ENCODE results near the gene NAALADL2. TPM values are rescaled to one million over a fixed set of nuclear protein-coding genes. Genes with fewer than 3 reads are reported as not detected.

NAALADL2 gene
- total and polyA plus RNA-seq, 9 of the 15 experiments (the other 6 are each of a cell fraction or from before 2014, with no cell fraction given): 0.29 to 1.1 (median 0.79) TPM; not detected in 1

GRCh38 chr3:175274056-175274455 lies 414.9 kb downstream of the NAALADL2 start:
- ChIA-PET CTCF (ENCODE audit: low intra/inter-chr PET ratio) (no interaction called here), POLR2A (no interaction called here)
- no peak for TF ChIP-seq SMC3 (conservative IDR thresholded peaks at IDR 0.05; ENCODE audit: insufficient read depth, low read depth, low read length)
- TF ChIP-seq FOXJ2 (tag; IDR thresholded peaks at IDR 0.05): no peak
- no peak for TF ChIP-seq ETV1 (tag; conservative IDR thresholded peaks at IDR 0.05; ENCODE audit: low read depth)
- TF ChIP-seq SRSF7 (optimal IDR thresholded peaks at IDR 0.05; ENCODE audit: low read depth, low read length): no peak
- TF ChIP-seq ZNF311 (CRISPR knock-in tag; IDR thresholded peaks at IDR 0.05): no peak
- TF ChIP-seq C11orf30 (IDR thresholded peaks at IDR 0.05; ENCODE audit: low read depth): no peak
- no peak for TF ChIP-seq BRF1 (IDR thresholded peaks at IDR 0.05; ENCODE audit: borderline replicate concordance, extremely low read depth, insufficient read length)
- no peak for TF ChIP-seq ZNF239 (CRISPR knock-in tag; IDR thresholded peaks at IDR 0.05)
- no peak for TF ChIP-seq TBP (optimal IDR thresholded peaks at IDR 0.05; ENCODE audit: low read depth, low read length)
- TF ChIP-seq PTTG1 (tag; IDR thresholded peaks at IDR 0.05; ENCODE audit: low read depth): no peak
- no peak for TF ChIP-seq NRF1 (conservative IDR thresholded peaks at IDR 0.05 in 1 of 2, IDR thresholded peaks at IDR 0.05 in 1 of 2)
- TF ChIP-seq ZNF395 (CRISPR knock-in tag; IDR thresholded peaks at IDR 0.05): no peak
- no peak for TF ChIP-seq TCF7 (IDR thresholded peaks at IDR 0.05; ENCODE audit: borderline replicate concordance)
- TF ChIP-seq FIP1L1 (IDR thresholded peaks at IDR 0.05; ENCODE audit: low read depth, low read length, poor library complexity, severe bottlenecking): no peak
- no peak for TF ChIP-seq ZNF165 (CRISPR knock-in tag; IDR thresholded peaks at IDR 0.05; ENCODE audit: borderline replicate concordance)
- TF ChIP-seq FOXP4 (CRISPR knock-in tag; IDR thresholded peaks at IDR 0.05; ENCODE audit: borderline replicate concordance): no peak
- TF ChIP-seq ZNF384 (IDR thresholded peaks at IDR 0.05; ENCODE audit: low read depth, low read length): no peak
- TF ChIP-seq SP2 (IDR thresholded peaks at IDR 0.05; ENCODE audit: extremely low read depth, low read depth, low read length, poor library complexity, severe bottlenecking): no peak
- FAIRE-seq (no peak), DNase-seq (ENCODE audit: extremely low read depth in 1 of 4, low spot score in 3 of 4) (no peak), ATAC-seq (no peak)
- no TSS peak for BruUV-seq (replicated peaks)
- 0% methylated on average over 6 of the region's 6 CpGs for WGBS (ENCODE audit: insufficient coverage, low coverage, missing lambda C conversion rate)
- no peak overlapping the region for H2AFZ ChIP-seq (ENCODE audit: low read depth, low read length)
- no peak overlapping the region for H3K4me2 ChIP-seq (ENCODE audit: insufficient read depth, low read length)
- H3K9me3 ChIP-seq (replicated peaks; ENCODE audit: control insufficient read depth, insufficient read depth, low read depth, low read length): no peaks in the 10 kb centered on the region
- no peaks in the 10 kb centered on the region for H3K4me1 ChIP-seq (replicated peaks in 1 of 2; ENCODE audit: control insufficient read depth in 2 of 2, insufficient read depth in 2 of 2, low read length in 2 of 2)
- no peaks in the 10 kb centered on the region for H3K27me3 ChIP-seq (ENCODE audit: control insufficient read depth in 2 of 2, insufficient read depth in 2 of 2, low read length in 2 of 2)
- no peak overlapping the region for H3K9ac ChIP-seq (ENCODE audit: insufficient read depth in 1 of 2, low read depth in 2 of 2, low read length in 2 of 2)
- H3K9me1 ChIP-seq (ENCODE audit: control insufficient read depth, insufficient read depth, low read length): no peaks in the 10 kb centered on the region
- H3K27ac ChIP-seq (ENCODE audit: extremely low read depth, low read depth, low read length): no peak overlapping the region
- H3K36me3 ChIP-seq (ENCODE audit: control insufficient read depth, insufficient read depth, low read length): no peaks in the 10 kb centered on the region
- intact Hi-C loops (cut with micrococcal nuclease) (no loop called here), in situ Hi-C loops (cut with MboI) (no loop called here)
- no peaks in the 10 kb centered on the region for H4K20me1 ChIP-seq (replicated peaks; ENCODE audit: control insufficient read depth, insufficient read depth, low read length)
- no peaks in the 10 kb centered on the region for H3K79me2 ChIP-seq (ENCODE audit: control insufficient read depth, insufficient read depth, low read length)
- no peak overlapping the region for H3K4me3 ChIP-seq
